ENCODE data around the gene DGKD.

Gene DGKD

GRCh38 chr2:233430651-233431050 is 76.4 kb downstream of the DGKD start:
- DNase-seq: no peak

GRCh38 chr2:233433029-233433428 is 78.7 kb downstream of the DGKD start:
- DNase-seq: no peak

- DNase-seq: no peak
Measured at GRCh38 chr2:233433794-233434193, 79.5 kb downstream of the DGKD start.

- no peak for DNase-seq
Measured at GRCh38 chr2:233434666-233435330, 80.5 kb downstream of the DGKD start.

- no peak for DNase-seq
Measured at GRCh38 chr2:233435436-233436190, 81.3 kb downstream of the DGKD start.

- DNase-seq: no peak
Measured at GRCh38 chr2:233436191-233436581, 81.9 kb downstream of the DGKD start.

GRCh38 chr2:233436691-233437438 is 82.6 kb downstream of the DGKD start:
- DNase-seq: no peak

- DNase-seq: no peak
Measured at GRCh38 chr2:233437439-233437955, 83.2 kb downstream of the DGKD start.

GRCh38 chr2:233438573-233439147 is 84.4 kb downstream of the DGKD start:
- no peak for DNase-seq

- no peak for DNase-seq
Measured at GRCh38 chr2:233439191-233439590, 84.9 kb downstream of the DGKD start.

- DNase-seq: no peak
Measured at GRCh38 chr2:233440314-233440713, 86.0 kb downstream of the DGKD start.

- DNase-seq: no peak
Measured at GRCh38 chr2:233440714-233441113, 86.4 kb downstream of the DGKD start.

- no peak for DNase-seq
Measured at GRCh38 chr2:233441161-233442027, 87.1 kb downstream of the DGKD start.

GRCh38 chr2:233442028-233442310 is 87.7 kb downstream of the DGKD start:
- DNase-seq: no peak

- DNase-seq: peak; percentile 40 to 58
Measured at GRCh38 chr2:233443511-233444183, 89.4 kb downstream of the DGKD start.

- DNase-seq: no peak
Measured at GRCh38 chr2:233444501-233444900, 90.2 kb downstream of the DGKD start.

GRCh38 chr2:233445152-233445830 is 91.0 kb downstream of the DGKD start:
- no peak for DNase-seq

- DNase-seq: peak in 1 of 2 experiments; percentile 34
Measured at GRCh38 chr2:233446121-233446520, 91.8 kb downstream of the DGKD start.

- no peak for DNase-seq
Measured at GRCh38 chr2:233446606-233447305, 92.5 kb downstream of the DGKD start.

GRCh38 chr2:233447506-233448219 is 93.4 kb downstream of the DGKD start:
- DNase-seq: peak; percentile 11 to 17
